ENCODE data around the gene CDK11B. TPM values are rescaled to one million over a fixed set of nuclear protein-coding genes. Genes with fewer than 3 reads are reported as not detected.
"Not testable (repeated sequence)": the region's sequence is repeated elsewhere in the genome, so short reads cannot be mapped to it uniquely, and the experiment has no call there.

The CDK11B gene
- total and polyA plus RNA-seq, 5 donors = 18.8 to 27.0 (median 19.9) TPM

DNA sequence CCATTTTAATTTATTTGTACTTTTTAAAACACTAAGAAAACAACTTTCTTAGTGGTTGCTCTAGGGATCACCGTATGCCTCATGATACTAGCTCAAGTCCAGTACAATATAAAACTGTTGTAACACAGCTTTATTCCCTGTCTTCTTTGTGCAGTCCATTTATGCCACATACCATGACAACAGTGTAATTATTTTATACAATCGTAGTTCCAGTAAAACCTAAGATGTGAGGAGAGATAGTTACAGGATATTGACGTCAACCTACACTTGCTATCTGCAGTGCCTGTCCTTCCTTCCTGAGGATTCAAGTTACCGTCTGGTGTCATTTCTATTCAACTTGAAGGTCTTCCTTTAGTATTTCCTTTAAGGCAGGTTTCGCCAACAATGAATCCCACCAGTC lies 12.5 kb downstream of the CDK11B start:
- DNase-seq; intact Hi-C loops (cut with DNase I); H3K4me3 ChIP-seq (ENCODE audit: low read length); ATAC-seq; H3K4me1 ChIP-seq (ENCODE audit: control insufficient read depth, insufficient read depth, low read length); H3K27ac ChIP-seq (ENCODE audit: low read length); H3K9me3 ChIP-seq (ENCODE audit: control insufficient read depth, low read length); H3K27me3 ChIP-seq (ENCODE audit: control insufficient read depth, insufficient read depth): not testable (repeated sequence)
- 74% methylated on average over 5 of the region's 5 CpGs for WGBS

GRCh38 chr1:1640711-1641461 lies 17.9 kb downstream of the CDK11B start:
- peak in 1 of 2 donors; percentile 5 for ATAC-seq
- H3K4me3 ChIP-seq (ENCODE audit: low read length); intact Hi-C loops (cut with DNase I); H3K4me1 ChIP-seq (ENCODE audit: control insufficient read depth, insufficient read depth, low read length); H3K27ac ChIP-seq (ENCODE audit: low read length); H3K27me3 ChIP-seq (ENCODE audit: control insufficient read depth, insufficient read depth); H3K9me3 ChIP-seq (ENCODE audit: control insufficient read depth, low read length): not testable (repeated sequence)
- peak in 1 of 3 donors; percentile 32 for DNase-seq
- WGBS = 95% methylated on average over 33 of the region's 38 CpGs

DNA sequence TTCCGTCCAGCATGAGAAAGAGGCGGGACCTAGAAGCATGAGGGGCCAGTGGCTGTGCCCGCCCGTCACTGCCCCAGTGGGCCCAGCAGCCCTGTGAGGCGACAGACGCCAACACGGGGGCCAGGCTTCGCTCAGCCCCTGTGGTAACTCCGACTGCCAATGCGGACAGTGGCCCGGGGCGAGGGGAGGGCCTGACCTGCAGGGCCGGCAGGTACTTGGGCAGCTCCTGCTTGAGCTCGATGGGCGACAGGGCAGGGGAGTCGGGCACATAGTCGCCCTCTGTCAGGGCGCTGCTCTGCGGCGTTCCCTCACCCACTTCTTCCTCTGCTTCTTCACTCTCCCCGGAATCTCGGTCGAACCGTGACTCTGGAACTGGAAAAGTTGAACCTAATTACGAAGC lies 18.7 kb downstream of the CDK11B start:
- H3K27ac ChIP-seq (ENCODE audit: low read length); ATAC-seq; H3K27me3 ChIP-seq (ENCODE audit: control insufficient read depth, insufficient read depth); H3K4me1 ChIP-seq (ENCODE audit: control insufficient read depth, insufficient read depth, low read length); H3K4me3 ChIP-seq (ENCODE audit: low read length); intact Hi-C loops (cut with DNase I); H3K9me3 ChIP-seq (ENCODE audit: control insufficient read depth, low read length): not testable (repeated sequence)
- DNase-seq = peak in 2 of 3 donors; percentile 16 to 37
- 95% methylated on average over 18 of the region's 25 CpGs for WGBS

GRCh38 chr1:1639368-1639767 lies 19.4 kb downstream of the CDK11B start:
- H3K4me3 ChIP-seq (ENCODE audit: low read length); H3K4me1 ChIP-seq (ENCODE audit: control insufficient read depth, insufficient read depth, low read length); ATAC-seq; H3K27me3 ChIP-seq (ENCODE audit: control insufficient read depth, insufficient read depth); intact Hi-C loops (cut with DNase I); H3K27ac ChIP-seq (ENCODE audit: low read length); H3K9me3 ChIP-seq (ENCODE audit: control insufficient read depth, low read length): not testable (repeated sequence)
- 91% methylated on average over 16 of the region's 16 CpGs for WGBS
- peak in 1 of 3 donors; percentile 5 for DNase-seq

GRCh38 chr1:1638528-1638927 lies 20.3 kb downstream of the CDK11B start:
- 90% methylated on average over 9 of the region's 13 CpGs for WGBS
- peak in 2 of 3 donors; percentile 11 to 49 for DNase-seq
- H3K27ac ChIP-seq (ENCODE audit: low read length); intact Hi-C loops (cut with DNase I); H3K4me3 ChIP-seq (ENCODE audit: low read length); H3K9me3 ChIP-seq (ENCODE audit: control insufficient read depth, low read length); H3K27me3 ChIP-seq (ENCODE audit: control insufficient read depth, insufficient read depth); H3K4me1 ChIP-seq (ENCODE audit: control insufficient read depth, insufficient read depth, low read length); ATAC-seq: not testable (repeated sequence)

GRCh38 chr1:1637479-1637875 lies 21.3 kb downstream of the CDK11B start:
- not testable (repeated sequence) for ATAC-seq
- peak in 2 of 3 donors; percentile 7 to 27 for DNase-seq

GRCh38 chr1:1636621-1637478 lies 22.0 kb downstream of the CDK11B start:
- ATAC-seq; H3K4me3 ChIP-seq (ENCODE audit: low read length); H3K9me3 ChIP-seq (ENCODE audit: control insufficient read depth, low read length); intact Hi-C loops (cut with DNase I); H3K27ac ChIP-seq (ENCODE audit: low read length); H3K27me3 ChIP-seq (ENCODE audit: control insufficient read depth, insufficient read depth); H3K4me1 ChIP-seq (ENCODE audit: control insufficient read depth, insufficient read depth, low read length): not testable (repeated sequence)
- WGBS = 91% methylated on average over 37 of the region's 37 CpGs
- DNase-seq = peak; percentile 14 to 46 (median 40)

More at GRCh38 chr1:1637479-1637875, 21.3 kb downstream of the CDK11B start:
- H3K9me3 ChIP-seq (ENCODE audit: control insufficient read depth, low read length); intact Hi-C loops (cut with DNase I); H3K27me3 ChIP-seq (ENCODE audit: control insufficient read depth, insufficient read depth); H3K4me3 ChIP-seq (ENCODE audit: low read length); H3K27ac ChIP-seq (ENCODE audit: low read length); H3K4me1 ChIP-seq (ENCODE audit: control insufficient read depth, insufficient read depth, low read length): not testable (repeated sequence)
- 92% methylated on average over 14 of the region's 14 CpGs for WGBS

- H3K27me3 ChIP-seq (ENCODE audit: control insufficient read depth, insufficient read depth); intact Hi-C loops (cut with DNase I): not testable (repeated sequence)
These were observed 24.2 kb downstream of the CDK11B start for GRCh38 chr1:1634613-1635012.

DNA sequence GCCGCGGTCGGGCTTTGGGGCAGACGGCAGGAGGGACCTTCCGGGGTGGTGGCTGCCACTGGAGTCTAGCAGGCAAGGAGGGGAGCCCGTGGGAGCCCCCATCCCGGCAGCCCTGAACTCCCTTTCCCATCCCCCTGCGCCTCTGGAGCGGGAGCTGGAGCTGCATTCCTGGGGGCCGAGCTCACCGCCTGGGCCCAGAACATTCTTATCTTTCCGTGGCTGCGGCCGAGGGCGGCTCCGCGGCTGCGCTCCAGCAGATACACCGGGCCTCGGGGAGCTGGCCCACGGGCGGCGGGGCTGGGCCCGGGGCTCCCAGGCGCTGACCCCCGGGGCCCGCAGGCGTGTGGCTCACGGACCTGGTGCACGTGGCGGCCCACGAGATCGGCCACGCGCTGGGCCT lies 25.4 kb downstream of the CDK11B start:
- ATAC-seq = peak; percentile 3 to 24
- no CpG with 5 or more reads among the region's 35 CpGs for WGBS
- DNase-seq; intact Hi-C loops (cut with DNase I); H3K27ac ChIP-seq (ENCODE audit: low read length); H3K27me3 ChIP-seq (ENCODE audit: control insufficient read depth, insufficient read depth); H3K4me3 ChIP-seq (ENCODE audit: low read length); H3K4me1 ChIP-seq (ENCODE audit: control insufficient read depth, insufficient read depth, low read length); H3K9me3 ChIP-seq (ENCODE audit: control insufficient read depth, low read length): not testable (repeated sequence)

More at GRCh38 chr1:1634613-1635012, 24.2 kb downstream of the CDK11B start:
- H3K9me3 ChIP-seq (ENCODE audit: control insufficient read depth, low read length); H3K27ac ChIP-seq (ENCODE audit: low read length); ATAC-seq; H3K4me1 ChIP-seq (ENCODE audit: control insufficient read depth, insufficient read depth, low read length); H3K4me3 ChIP-seq (ENCODE audit: low read length): not testable (repeated sequence)
- peak in 2 of 3 donors; percentile 11 to 52 for DNase-seq
- WGBS = 94% methylated on average over 9 of the region's 13 CpGs

DNA sequence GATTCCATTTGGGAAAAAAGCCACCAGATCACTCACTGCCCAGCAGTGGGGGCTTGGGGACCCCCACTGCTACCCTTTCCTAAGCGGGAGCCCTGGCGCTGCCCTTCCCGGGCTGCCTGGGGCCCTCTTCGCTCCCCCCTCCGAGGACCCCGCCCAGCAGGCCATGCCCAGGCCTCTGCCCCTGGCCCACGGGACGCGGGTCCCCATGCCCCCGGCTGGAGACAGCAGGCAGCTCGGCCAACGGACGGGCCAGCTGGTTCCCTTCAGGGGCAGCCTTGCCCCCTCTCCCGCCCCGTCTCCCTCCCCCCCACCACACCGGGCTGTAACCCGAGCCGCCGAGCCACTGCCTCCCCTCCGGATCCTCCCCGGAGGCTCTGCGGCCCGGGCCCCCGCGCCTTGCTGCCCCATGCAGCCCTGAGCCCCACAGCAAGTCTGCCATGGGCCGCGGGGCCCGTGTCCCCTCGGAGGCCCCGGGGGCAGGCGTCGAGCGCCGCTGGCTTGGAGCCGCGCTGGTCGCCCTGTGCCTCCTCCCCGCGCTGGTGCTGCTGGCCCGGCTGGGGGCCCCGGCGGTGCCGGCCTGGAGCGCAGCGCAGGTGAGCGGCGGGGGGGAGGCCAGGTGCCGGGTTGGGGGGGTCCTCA lies 26.9 kb downstream of the CDK11B start, which contains the start of gene MMP23B:
TSS of gene MMP23B (plus strand) at position 392 of the 639 bp plus-strand sequence. CDS start at position 438, 46 bp downstream.
- DNase-seq (peak; percentile 57 to 85 (median 84)), ATAC-seq (peak; percentile 1 to 3)
- no peaks in the 10 kb centered on the region for H3K9me3 ChIP-seq (ENCODE audit: control insufficient read depth, low read length)
- WGBS = 3% methylated on average over 48 of the region's 48 CpGs
- intact Hi-C loops (cut with DNase I) = no loop called here
- H3K4me3 ChIP-seq (ENCODE audit: low read length) = peak within 1 kb of the TSS; percentile 8
- no peaks in the 10 kb centered on the region for H3K27me3 ChIP-seq (ENCODE audit: control insufficient read depth, insufficient read depth)
- H3K27ac ChIP-seq (ENCODE audit: low read length) = peak within 1 kb of the TSS; percentile 18
- no peaks in the 10 kb centered on the region for H3K4me1 ChIP-seq (ENCODE audit: control insufficient read depth, insufficient read depth, low read length)

Measured in right cardiac atrium (tissue), 5 donors.